ENCODE measurements around the gene ST6GALNAC5.
A peak's percentile ranks its signal among the peaks of the same experiment; 100 is the strongest.

- TF ChIP-seq ZNF76 (tag by site-specific recombination; IDR thresholded peaks at IDR 0.05; ENCODE audit: borderline replicate concordance, low read depth) (no peak), ZBTB1 (tag by site-specific recombination; IDR thresholded peaks at IDR 0.05) (no peak), ZXDB (tag by site-specific recombination; IDR thresholded peaks at IDR 0.05) (no peak), GLIS2 (tag by site-specific recombination; IDR thresholded peaks at IDR 0.05) (no peak), ZNF561 (tag by site-specific recombination; IDR thresholded peaks at IDR 0.05; ENCODE audit: borderline replicate concordance) (no peak), ZIC2 (tag by site-specific recombination; IDR thresholded peaks at IDR 0.05) (peak; percentile 40; the same call in 1 of the 2 replicates), ZFP41 (tag by site-specific recombination; IDR thresholded peaks at IDR 0.05; ENCODE audit: borderline replicate concordance) (no peak), ZNF677 (tag by site-specific recombination; IDR thresholded peaks at IDR 0.05) (no peak), HOXD13 (CRISPR knock-in tag; IDR thresholded peaks at IDR 0.05; ENCODE audit: borderline replicate concordance) (no peak), YY1 (tag by site-specific recombination; IDR thresholded peaks at IDR 0.05) (no peak), ZBTB21 (tag by site-specific recombination; IDR thresholded peaks at IDR 0.05) (no peak)
- TF ChIP-seq, protein P1, sequence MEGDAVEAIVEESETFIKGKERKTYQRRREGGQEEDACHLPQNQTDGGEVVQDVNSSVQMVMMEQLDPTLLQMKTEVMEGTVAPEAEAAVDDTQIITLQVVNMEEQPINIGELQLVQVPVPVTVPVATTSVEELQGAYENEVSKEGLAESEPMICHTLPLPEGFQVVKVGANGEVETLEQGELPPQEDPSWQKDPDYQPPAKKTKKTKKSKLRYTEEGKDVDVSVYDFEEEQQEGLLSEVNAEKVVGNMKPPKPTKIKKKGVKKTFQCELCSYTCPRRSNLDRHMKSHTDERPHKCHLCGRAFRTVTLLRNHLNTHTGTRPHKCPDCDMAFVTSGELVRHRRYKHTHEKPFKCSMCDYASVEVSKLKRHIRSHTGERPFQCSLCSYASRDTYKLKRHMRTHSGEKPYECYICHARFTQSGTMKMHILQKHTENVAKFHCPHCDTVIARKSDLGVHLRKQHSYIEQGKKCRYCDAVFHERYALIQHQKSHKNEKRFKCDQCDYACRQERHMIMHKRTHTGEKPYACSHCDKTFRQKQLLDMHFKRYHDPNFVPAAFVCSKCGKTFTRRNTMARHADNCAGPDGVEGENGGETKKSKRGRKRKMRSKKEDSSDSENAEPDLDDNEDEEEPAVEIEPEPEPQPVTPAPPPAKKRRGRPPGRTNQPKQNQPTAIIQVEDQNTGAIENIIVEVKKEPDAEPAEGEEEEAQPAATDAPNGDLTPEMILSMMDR (tag by site-specific recombination; IDR thresholded peaks at IDR 0.05), result no peak
- TF ChIP-seq, protein P2, sequence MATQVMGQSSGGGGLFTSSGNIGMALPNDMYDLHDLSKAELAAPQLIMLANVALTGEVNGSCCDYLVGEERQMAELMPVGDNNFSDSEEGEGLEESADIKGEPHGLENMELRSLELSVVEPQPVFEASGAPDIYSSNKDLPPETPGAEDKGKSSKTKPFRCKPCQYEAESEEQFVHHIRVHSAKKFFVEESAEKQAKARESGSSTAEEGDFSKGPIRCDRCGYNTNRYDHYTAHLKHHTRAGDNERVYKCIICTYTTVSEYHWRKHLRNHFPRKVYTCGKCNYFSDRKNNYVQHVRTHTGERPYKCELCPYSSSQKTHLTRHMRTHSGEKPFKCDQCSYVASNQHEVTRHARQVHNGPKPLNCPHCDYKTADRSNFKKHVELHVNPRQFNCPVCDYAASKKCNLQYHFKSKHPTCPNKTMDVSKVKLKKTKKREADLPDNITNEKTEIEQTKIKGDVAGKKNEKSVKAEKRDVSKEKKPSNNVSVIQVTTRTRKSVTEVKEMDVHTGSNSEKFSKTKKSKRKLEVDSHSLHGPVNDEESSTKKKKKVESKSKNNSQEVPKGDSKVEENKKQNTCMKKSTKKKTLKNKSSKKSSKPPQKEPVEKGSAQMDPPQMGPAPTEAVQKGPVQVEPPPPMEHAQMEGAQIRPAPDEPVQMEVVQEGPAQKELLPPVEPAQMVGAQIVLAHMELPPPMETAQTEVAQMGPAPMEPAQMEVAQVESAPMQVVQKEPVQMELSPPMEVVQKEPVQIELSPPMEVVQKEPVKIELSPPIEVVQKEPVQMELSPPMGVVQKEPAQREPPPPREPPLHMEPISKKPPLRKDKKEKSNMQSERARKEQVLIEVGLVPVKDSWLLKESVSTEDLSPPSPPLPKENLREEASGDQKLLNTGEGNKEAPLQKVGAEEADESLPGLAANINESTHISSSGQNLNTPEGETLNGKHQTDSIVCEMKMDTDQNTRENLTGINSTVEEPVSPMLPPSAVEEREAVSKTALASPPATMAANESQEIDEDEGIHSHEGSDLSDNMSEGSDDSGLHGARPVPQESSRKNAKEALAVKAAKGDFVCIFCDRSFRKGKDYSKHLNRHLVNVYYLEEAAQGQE (tag by site-specific recombination; IDR thresholded peaks at IDR 0.05), result no peak
Measured at GRCh38 chr1:77095236-77095635, 228.0 kb downstream of the ST6GALNAC5 start.
